ENCODE results near the gene ZNF33B.

DNA sequence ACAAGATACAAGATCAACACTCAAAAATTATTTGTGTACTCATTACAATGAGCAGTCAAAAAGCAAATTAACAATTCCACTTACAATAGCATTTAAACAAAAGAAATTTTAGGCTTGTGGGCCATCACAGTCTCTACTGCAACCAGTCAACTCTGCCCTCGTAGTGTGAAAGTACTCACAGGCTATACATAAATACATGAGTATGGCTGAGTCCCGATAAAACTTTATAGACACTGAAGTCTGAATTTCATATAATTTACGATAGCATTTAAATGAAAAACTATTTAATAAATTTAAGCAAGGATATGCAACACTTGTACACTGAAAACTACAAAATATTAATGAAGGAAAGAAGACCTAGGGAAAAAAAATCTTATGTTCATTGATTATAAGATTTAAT, 90.1 kb downstream of the ZNF33B start:
- TF ChIP-seq, protein P1, sequence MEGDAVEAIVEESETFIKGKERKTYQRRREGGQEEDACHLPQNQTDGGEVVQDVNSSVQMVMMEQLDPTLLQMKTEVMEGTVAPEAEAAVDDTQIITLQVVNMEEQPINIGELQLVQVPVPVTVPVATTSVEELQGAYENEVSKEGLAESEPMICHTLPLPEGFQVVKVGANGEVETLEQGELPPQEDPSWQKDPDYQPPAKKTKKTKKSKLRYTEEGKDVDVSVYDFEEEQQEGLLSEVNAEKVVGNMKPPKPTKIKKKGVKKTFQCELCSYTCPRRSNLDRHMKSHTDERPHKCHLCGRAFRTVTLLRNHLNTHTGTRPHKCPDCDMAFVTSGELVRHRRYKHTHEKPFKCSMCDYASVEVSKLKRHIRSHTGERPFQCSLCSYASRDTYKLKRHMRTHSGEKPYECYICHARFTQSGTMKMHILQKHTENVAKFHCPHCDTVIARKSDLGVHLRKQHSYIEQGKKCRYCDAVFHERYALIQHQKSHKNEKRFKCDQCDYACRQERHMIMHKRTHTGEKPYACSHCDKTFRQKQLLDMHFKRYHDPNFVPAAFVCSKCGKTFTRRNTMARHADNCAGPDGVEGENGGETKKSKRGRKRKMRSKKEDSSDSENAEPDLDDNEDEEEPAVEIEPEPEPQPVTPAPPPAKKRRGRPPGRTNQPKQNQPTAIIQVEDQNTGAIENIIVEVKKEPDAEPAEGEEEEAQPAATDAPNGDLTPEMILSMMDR (IDR thresholded peaks at IDR 0.05; ENCODE audit: low read length) = no peak
- no peak for TF ChIP-seq EZH2 (optimal IDR thresholded peaks at IDR 0.05; ENCODE audit: low read depth, low read length)
